Esophagus muscularis mucosa (tissue), 4 donors: ENCODE measurements around the gene GLTPD2.

ENCODE experiments used
- CTCF ChIP-seq, 3 experiments: fragments of 200-600 bp in 2 of 3; fragments of 450-650 bp in 1 of 3; sonication (generic) in 2 of 3; IDR thresholded peaks; one replicate each; pipeline ENCODE4 v1.5.1; 2017 to 2019; ENCODE audit warnings: antibody characterized with exemption in 3 of 3, mild to moderate bottlenecking in 2 of 3, moderate library complexity in 1 of 3
- EP300 ChIP-seq: sonication (generic); formaldehyde crosslinking; IDR thresholded peaks from one replicate; pipeline ENCODE4 v1.6.1; 2017; ENCODE audit warnings: antibody characterized with exemption
- POLR2A ChIP-seq: fragments of 450-650 bp; IDR thresholded peaks from one replicate; pipeline ENCODE4 v1.6.1; 2017; ENCODE audit warnings: antibody characterized with exemption, moderate library complexity, mild to moderate bottlenecking, low read depth

- TF ChIP-seq EP300 (no peak), CTCF (IDR thresholded peaks at IDR 0.05) (no peak), POLR2A (no peak)
Measured at GRCh38 chr17:4747847-4748246, 40.9 kb upstream of the GLTPD2 start.
